Placental epithelial cell (primary cell): ENCODE results near the gene FBXL17. TPM values are rescaled to one million over a fixed set of nuclear protein-coding genes. Genes with fewer than 3 reads are reported as not detected.

ENCODE experiments used
- small RNA-seq: library from RNA; depleted of rRNA; stranded (forward); fragments of <200 nt; gene quantifications from one replicate; pipeline ENCODE3, GENCODE V24; 2012
- total RNA-seq: library from RNA; depleted of rRNA; stranded (reverse); fragments of >200 nt; gene quantifications from 2 replicates; pipeline ENCODE4 v1.2.3, GENCODE V29; 2012

Gene FBXL17
- 15.7 and 16.9 TPM in 2 replicates for total RNA-seq

DNA sequence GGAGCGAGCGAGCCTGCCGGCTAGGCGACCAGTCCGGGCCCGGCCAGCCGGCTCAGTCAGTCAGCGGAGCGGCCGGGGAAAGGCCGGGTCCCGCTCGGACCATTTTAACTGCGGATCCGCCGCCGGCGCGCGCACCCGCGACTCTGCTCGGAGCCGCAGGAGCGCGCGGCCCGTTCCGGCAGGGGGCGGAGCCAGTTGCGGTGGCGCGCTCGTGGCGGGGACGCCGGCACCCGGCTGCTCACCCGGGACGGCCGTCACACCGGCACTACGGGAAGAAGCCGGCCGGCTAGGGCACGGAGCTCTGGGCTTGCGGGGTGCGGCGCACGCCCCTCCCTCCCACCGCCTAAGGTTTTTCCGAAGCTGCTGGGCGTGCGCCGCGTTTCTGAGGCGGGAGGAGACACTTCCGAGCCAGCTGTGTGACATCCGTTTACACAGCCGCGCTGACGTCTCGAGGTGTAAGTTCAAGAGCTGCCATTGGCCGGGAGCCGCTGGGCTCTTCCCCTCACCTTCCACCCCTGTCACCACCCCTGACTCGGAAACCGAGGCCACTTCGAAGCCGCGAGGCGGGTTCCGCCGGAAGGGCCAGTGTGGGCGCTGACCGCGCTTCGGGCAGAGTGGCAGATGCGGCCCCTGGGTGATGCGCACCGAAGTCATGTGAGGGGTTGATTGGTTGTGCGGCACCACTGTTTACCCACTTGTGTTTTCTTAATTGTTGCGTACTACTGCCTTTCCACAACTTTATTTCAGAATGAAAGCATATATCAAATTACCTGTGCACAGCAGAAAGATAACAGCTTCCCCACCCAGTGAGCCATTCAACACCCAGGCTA lies at the start of gene FBXL17:
Gene FBXL17, minus strand, starts transcription at position 145 of the 830 bp plus-strand sequence.

Small RNA genes lying within 50 kb of the gene (small RNA-seq; reads per million reads assigned to genes)
- not detected for gene RN7SKP122
